ENCODE data around the gene SGSM2. TPM values are rescaled to one million over a fixed set of nuclear protein-coding genes. Genes with fewer than 3 reads are reported as not detected.
A peak's percentile ranks its signal among the peaks of the same experiment; 100 is the strongest.
"Not testable (repeated sequence)": the region's sequence is repeated elsewhere in the genome, so short reads cannot be mapped to it uniquely, and the experiment has no call there.

SGSM2 gene, protein sequence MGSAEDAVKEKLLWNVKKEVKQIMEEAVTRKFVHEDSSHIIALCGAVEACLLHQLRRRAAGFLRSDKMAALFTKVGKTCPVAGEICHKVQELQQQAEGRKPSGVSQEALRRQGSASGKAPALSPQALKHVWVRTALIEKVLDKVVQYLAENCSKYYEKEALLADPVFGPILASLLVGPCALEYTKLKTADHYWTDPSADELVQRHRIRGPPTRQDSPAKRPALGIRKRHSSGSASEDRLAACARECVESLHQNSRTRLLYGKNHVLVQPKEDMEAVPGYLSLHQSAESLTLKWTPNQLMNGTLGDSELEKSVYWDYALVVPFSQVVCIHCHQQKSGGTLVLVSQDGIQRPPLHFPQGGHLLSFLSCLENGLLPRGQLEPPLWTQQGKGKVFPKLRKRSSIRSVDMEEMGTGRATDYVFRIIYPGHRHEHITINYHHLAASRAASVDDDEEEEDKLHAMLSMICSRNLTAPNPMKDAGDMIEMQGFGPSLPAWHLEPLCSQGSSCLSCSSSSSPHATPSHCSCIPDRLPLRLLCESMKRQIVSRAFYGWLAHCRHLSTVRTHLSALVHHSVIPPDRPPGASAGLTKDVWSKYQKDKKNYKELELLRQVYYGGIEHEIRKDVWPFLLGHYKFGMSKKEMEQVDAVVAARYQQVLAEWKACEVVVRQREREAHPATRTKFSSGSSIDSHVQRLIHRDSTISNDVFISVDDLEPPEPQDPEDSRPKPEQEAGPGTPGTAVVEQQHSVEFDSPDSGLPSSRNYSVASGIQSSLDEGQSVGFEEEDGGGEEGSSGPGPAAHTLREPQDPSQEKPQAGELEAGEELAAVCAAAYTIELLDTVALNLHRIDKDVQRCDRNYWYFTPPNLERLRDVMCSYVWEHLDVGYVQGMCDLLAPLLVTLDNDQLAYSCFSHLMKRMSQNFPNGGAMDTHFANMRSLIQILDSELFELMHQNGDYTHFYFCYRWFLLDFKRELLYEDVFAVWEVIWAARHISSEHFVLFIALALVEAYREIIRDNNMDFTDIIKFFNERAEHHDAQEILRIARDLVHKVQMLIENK
- 10 to 100 TPM; 54.0 to 98.7 (median 75.1) TPM for polyA plus RNA-seq (ENCODE audit: insufficient read length in 4 of 4)

DNA sequence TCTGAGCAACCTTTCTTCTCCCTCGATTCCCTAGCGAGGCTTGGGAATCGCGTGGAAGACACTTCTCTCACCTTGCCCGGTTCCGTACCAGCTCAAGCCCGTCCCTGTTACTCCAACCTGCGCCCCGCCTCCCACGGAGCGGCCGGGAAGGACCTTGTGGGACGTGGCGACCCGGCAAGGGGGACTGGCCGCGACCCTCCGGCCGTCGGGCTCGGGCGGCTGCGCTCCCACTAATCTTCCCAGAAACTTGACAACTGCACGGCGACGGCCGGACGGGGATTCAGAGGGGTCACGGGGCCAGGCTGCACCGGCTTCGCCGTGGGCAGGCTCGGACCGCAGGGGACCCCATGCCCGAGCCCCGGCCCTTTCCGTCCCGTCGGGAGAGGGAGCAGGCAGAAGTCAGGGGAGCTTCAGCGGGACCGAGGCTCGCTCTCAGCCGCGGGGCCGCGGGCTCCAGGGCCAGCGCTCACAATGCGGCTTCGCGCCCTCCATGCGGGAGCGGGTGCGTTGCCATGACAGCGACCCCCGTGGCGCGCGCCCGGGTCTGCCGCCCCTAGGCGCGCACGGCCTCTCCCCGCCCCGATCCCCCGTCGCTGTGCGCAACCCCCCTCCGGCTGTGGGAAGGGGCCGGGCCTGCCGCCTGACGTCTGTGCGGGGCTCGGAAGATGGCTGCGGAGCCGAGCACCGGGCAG lies at the start of gene SGSM2:
SGSM2 (plus strand) TSS at position 650 of the 692 bp plus-strand sequence. CDS start 188 bp downstream, outside the sequence.
- DNase-seq (ENCODE audit: low read depth in 4 of 4, low spot score in 2 of 4) = peak in 2 of 4 donors; percentile 29 to 41

DNA sequence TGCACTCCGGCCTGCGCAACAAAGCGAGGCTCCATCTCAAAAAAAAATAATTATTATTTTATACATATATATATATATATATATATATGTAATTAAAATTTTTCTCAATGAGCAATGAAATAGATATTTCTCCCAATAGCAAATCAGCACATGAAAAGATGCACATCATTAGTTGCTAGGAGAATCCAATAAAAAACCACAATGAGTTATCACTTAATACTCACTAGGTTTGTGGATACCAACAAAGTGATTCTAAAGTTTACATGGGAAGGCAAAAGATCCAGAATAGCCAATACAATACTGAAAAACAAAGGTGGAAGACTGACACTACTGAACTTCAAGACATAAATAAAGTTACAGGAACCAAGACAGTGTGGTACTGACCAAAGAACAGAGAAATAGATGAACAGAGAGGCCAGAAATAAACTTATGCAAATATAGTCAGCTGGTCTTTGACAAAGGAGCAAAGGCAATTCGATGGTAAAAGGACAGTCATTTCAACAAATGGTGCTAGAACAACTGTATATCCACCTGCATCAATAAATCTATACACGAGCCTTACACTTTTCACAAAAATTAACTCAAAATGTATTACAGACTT lies 47.3 kb upstream of the SGSM2 start:
- DNase-seq (ENCODE audit: low read depth in 4 of 4, low spot score in 2 of 4) = no peak

DNA sequence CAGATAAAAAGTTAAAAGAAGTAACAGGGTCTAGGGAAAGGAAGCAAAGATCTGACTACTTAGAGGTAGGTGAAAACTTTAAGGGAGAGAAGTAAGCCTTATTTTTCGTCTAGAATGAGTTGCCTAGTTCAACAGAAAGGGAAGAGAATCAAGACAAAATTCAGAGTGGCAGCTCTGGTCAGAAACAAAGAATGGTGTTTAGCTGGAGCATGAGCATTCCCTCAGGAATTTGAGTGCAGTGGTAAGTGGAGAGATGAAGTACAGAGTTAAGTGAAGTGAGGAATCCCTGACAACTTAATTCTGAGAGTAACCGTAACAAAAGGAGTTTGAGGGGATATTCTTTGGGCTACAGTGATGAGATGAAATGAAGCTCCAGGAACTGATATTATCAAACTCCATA lies 45.2 kb upstream of the SGSM2 start:
- no peak for DNase-seq (ENCODE audit: low read depth in 4 of 4, low spot score in 2 of 4)

DNA sequence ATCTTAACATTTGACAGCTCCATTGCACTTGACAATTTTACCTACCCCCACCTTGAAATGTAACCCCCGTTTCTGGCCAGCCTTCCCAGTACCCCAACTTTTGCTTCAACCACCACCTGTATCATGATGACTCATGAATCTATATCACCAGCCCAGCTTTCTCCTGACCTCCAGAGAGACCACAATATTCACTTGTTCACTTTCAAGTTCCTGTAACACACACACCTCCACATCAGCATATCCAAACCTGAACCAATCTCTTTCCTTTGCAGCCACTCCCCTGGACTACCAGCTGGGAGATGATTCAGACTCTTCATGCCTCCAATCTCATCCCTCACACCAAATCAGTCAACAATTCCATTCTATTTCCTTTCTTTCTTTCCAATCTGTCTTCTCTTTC lies 41.7 kb upstream of the SGSM2 start:
- no peak for DNase-seq (ENCODE audit: low read depth in 4 of 4, low spot score in 2 of 4)

DNA sequence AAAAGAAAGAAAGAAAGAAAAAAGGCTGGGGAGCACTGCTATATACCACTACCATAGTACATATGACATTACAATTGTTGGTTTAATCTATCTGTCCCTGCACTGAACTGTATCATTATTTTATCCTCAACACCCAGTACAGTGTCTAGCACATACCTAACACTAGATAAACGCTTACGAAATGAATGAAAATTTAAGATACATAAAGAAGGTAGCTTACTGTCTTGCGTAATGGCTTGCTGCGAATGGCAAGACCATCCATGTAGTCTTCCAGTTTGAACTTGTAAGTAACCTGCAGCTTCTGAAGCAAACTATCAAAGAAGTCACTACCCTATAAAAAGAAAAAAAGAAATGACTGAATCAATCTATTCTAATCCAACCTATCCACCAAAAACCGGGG lies 40.3 kb upstream of the SGSM2 start:
- DNase-seq (ENCODE audit: low read depth in 4 of 4, low spot score in 2 of 4) = no peak

DNA sequence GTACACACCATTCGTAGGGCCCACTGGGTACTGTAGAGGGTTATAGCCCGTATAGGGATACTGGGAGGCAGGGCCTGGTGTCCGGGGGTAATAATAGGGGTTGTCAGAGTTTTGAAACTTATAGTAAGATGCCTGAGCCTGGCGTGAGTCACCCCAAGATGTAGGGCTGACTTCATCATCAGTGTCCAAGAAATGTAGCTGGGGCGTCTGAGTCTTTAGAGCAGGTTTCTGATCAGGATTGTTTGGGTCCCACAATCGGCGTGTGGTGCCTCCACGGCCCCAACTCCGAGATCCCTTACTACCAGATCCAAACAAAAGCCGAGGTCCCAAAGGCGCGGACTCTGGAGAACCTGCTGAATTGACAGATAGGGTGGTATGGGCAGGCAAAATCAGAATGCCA lies 38.2 kb upstream of the SGSM2 start:
- no peak for DNase-seq (ENCODE audit: low read depth in 4 of 4, low spot score in 2 of 4)

DNA sequence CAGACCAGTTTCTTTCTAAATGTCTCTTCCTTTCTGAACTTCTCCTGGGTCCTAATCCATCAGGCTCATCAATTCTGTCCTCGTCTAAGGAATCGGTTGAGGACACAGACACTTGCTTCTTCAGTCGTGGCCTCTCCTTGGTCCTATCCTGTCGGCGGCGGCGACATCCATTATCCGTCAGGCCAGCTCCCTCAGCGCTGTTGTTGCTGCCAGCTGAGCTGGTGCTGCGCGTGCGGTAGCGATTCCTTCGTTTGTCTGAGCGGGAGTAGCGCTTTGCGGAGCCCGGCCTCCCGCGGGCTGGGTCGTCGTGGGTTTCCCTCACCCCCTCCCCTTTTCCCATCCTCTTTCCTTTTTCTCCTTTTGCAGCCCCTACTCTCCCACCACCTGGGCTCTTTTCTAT lies 37.5 kb upstream of the SGSM2 start:
- DNase-seq (ENCODE audit: low read depth in 4 of 4, low spot score in 2 of 4) = no peak

DNA sequence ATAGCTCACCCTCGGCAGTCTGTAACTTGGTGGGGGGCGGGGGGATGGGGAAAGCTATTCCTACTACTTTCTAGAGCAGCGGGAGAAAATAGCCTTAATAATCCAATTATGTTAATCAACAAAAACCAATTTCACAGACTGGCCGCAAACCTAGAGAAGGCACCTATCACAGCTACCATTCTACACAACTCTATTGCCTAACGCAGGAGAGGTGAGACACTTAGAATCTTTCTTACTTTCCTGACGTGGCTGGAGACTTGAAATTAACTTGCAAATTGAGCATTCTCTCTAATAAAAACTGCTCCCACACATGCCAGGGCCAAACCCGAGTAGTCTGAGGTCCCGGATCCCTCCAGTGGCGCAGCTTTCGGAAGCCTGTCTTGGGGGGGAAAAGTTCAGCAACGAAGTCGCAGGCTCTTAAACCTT lies 34.5 kb upstream of the SGSM2 start:
- peak in 1 of 4 donors; percentile 10 for DNase-seq (ENCODE audit: low read depth in 4 of 4, low spot score in 2 of 4)

DNA sequence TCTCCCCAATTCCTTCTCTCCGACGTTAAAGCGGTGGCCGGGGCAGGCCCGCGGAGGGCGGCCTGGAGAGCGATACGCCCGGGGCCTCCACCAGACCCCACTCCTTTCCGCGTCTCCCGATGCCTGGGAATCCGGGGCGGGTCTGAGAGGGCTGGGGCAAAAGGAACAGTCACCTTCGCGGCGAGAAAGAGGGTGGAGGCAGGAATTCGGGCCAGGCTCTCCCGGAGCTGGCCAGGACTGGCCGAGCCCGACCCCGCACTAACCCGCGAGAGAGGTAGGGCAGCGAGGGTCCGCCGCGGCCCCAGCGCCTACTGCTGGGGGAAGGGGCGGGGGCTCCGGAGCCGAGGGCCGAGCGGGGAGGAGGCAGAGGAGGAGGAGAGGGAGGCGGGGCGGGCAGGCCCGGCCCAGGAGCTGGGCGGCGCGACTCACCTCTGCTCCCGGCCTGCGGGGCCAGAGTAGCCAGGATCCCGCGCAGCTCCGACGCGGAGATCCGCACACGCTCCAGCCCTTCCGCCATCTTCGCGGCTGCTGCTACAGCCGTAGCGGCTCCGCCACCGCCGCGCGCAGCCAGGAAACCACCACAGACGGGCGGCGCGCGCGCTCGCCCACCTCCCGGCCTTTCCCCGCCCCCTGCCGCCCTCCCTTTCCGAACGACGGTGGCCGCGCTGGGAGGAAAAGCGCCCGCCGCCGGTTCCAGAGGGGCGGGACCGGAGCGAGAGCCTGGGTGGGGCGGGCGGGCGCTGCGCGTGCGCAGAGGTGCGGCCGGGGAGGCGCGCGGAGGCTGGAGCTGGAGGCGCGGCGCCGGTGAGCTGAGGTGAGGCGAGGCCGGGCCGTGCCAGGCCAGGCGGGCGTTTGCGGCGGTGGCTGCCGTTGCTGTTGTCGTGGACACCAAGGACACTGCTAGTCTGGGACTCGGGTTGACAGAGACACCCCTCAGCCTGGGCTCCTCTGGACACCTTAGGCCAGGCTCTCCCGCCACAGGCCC lies 33.8 kb upstream of the SGSM2 start, which contains the start of the genes SMG6 and SRR:
SMG6 (minus strand) TSS at position 582 of the 985 bp plus-strand sequence; CDS start at position 517, 65 bp downstream.
SRR (plus strand) TSS at position 747 of the 985 bp plus-strand sequence. CDS start 11,611 bp downstream, outside the sequence.
- DNase-seq (ENCODE audit: low read depth in 4 of 4, low spot score in 2 of 4) = peak; percentile 78 to 87 (median 80)

DNA sequence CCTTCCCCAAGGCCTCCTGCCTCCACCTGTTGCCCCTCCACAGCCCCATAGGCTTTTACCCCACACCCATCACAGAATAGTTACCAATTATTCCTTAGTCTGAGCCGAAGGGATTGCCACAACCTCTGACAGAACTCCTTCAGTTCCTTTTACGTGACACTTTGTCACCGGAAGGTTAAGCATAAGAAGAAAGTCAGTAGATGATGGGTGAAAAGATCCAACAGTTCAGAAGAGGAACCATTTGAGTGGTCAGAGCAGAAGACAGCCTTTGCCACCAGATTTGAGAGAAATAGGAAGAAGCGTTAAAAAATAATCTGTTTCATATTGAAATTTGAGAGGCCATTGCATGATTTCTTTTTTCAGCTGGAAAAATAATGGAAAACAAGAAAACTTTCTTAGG lies 32.4 kb upstream of the SGSM2 start:
- DNase-seq (ENCODE audit: low read depth in 4 of 4, low spot score in 2 of 4) = no peak

DNA sequence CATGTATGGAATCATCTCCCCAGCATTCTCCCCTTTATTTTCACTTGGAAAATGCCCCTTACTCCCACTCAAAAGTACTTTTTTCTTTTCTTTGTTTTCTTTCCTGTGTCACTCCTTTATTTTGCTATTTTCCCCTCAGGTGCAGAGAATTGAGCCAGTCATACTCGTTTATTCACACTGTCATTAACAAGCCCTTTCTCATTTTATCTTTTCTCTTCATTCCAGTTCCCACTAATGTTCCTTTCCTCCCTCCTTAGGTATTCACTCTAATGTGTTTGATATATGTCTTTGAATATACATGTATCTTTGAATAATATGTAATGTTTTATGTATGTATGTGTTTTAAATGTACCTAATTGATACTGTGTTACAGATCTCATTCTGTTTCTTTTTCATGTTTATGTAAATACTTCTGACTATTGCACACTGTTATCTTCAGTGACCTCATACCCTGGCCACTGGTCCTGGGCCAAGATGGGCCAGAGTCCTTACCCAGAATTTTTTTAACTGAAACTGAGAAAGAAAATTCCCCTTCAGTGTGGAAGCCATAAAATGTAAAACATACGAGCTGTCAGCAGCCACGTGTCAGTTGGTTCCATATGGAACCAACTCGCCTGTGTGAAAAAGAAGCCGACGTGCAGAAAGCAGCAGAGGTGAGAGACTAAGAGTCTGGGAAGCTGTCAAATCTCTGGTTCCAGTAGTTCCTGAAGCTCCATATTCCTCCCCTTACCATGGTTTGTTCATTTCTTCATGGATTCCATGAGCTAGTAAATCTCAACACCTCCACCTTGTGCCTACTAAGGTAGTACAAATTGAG lies 27.8 kb upstream of the SGSM2 start:
- DNase-seq (ENCODE audit: low read depth in 4 of 4, low spot score in 2 of 4) = peak in 2 of 4 donors; percentile 0 to 12

DNA sequence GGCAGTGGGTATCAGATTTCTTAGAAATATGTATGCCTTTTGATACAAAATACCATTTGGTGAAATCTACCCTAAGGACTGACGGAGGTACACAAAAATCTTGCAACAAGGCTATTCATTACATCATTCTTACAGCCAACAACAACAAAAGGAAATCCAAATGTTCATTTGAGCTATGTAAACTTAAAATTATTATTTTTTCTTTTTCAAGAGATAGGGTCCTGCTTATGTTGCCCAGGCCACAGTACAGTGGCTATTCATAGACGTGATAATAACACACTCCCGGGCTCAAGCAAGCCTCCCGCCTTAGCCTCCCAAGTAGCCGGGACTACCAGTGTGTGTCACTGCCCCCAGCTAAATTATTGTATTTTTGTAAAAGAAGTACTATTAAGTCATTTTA lies 24.6 kb upstream of the SGSM2 start:
- DNase-seq (ENCODE audit: low read depth in 4 of 4, low spot score in 2 of 4) = no peak

DNA sequence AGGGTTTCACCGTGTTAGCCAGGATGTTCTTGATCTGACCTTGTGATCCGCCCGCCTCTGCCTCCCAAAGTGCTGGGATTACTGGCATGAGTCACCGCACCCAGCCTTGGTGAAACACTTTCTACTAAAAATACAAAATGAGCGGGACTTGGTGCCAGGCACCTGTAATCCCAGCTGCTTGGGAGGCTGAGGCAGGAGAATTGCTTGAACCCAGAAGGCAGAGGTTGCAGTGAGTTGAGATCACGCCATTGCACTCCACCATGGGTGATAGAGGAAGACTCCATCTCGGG lies 20.4 kb upstream of the SGSM2 start:
- DNase-seq (ENCODE audit: low read depth in 4 of 4, low spot score in 2 of 4) = not testable (repeated sequence)

DNA sequence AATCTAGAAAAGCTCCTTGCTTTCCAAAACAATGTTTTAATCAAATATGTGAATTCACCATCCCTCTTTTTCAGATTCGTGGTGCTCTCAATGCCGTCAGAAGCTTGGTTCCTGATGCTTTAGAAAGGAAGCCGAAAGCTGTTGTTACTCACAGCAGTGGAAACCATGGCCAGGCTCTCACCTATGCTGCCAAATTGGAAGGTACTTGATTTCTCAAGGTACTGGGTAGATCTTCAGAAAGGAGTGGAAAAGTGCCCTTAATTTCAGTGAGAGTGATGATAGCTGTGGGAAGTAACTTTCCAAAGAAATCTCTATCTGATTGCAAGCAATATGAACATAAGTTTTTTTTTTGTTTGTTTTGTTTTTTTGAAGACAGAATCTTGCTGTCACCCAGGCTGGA lies 19.5 kb upstream of the SGSM2 start:
- DNase-seq (ENCODE audit: low read depth in 4 of 4, low spot score in 2 of 4) = no peak

DNA sequence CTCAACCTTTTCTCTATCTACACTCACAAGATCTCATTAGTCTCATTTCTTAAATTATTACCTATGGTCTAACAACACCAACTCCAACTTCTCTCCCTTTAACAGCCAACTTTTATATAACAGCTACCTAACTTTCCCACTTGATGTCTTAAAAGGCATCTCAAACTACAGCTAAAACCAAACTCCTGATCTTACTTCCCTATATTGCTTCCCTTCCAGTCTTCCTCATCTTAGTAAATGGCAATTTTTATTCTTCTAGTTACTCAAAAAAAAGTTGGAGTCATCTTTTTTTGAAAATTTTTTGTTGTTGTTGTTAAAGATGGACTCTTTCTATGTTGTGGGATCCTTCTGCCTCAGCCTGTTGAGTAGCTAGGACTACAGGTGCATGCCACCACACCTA lies 18.2 kb upstream of the SGSM2 start:
- no peak for DNase-seq (ENCODE audit: low read depth in 4 of 4, low spot score in 2 of 4)

DNA sequence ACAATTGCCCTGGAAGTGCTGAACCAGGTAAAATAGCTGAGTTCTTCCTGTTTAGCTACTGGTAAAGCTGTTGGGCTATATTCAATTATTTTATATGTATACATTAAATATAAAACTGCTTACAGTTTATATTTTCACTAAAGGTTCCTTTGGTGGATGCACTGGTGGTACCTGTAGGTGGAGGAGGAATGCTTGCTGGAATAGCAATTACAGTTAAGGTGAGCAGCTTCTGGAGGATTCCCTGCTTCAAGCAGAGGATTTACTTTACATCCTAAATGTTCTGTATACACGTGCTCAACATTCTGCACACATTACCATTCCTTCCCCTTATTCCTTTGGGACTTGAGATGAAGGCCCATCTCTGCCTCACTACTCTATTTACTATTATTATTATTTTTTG lies 15.9 kb upstream of the SGSM2 start:
- DNase-seq (ENCODE audit: low read depth in 4 of 4, low spot score in 2 of 4) = no peak

DNA sequence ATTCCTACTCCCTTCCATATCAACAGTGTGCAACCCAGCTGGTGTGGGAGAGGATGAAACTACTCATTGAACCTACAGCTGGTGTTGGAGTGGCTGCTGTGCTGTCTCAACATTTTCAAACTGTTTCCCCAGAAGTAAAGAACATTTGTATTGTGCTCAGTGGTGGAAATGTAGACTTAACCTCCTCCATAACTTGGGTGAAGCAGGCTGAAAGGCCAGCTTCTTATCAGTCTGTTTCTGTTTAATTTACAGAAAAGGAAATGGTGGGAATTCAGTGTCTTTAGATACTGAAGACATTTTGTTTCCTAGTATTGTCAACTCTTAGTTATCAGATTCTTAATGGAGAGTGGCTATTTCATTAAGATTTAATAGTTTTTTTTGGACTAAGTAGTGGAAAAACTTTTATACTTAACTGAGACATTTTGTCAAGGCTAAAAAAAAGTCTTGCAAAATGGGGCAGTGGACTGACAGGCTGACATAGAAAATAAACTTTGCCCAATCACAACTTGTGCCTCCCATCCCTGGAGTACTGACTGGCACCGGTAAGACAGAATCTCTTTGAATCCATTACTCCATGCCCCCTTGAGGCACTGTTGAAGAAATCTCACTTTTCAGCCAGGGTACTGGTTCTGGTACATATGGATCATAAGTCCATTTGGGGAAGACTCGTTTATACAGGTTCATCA lies 13.5 kb upstream of the SGSM2 start:
- DNase-seq (ENCODE audit: low read depth in 4 of 4, low spot score in 2 of 4) = no peak

DNA sequence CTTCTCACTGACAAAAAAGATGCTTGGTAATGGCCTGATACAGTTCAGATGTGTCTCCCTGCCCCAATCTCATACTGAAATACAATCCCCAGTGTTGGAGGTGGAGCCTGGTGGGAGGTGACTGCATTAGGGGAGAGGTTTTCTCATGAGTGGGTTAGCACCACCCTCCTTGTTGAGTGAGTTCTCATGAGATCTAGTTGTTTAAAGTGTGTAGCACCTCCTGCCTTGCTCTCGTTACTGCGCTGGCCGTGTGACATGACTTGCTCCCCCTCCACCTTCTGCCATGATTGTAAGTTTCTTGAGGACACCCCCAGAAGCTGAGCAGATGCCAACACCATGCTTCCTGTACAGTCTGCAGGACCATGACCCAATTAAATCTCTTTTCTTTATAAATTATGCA lies 6.0 kb upstream of the SGSM2 start:
- no peak for DNase-seq (ENCODE audit: low read depth in 4 of 4, low spot score in 2 of 4)

All from left renal cortex interstitium (tissue), 4 donors.